NK-92 (cell line): Measurements from ENCODE around the gene KCNC1.

Source experiments
- DNase-seq: peaks from one replicate; lab custom pipeline; 2025; ENCODE audit not compliant: unreplicated experiment; lab: John Stamatoyannopoulos, UW

The KCNC1 gene

DNA sequence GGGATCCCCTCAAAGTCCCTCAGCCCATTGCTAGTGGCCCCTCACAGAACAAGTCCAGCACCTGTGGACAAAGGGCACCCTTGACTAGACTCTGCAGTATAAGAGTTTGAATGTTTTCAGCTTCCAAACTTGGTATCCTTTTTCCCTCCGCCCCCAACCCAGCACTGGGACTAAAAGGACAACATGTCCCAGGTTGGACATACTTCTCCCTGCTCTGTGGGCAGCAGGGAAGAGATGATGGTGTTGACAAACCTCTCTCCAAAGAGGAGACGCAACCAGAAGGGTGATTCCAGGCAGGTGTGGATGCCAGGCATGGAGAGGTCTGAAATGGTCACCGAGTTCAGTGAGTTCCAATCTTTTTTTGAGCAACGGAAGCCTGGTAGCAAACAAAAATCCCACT lies 19.7 kb upstream of the KCNC1 start:
- DNase-seq = no peak

DNA sequence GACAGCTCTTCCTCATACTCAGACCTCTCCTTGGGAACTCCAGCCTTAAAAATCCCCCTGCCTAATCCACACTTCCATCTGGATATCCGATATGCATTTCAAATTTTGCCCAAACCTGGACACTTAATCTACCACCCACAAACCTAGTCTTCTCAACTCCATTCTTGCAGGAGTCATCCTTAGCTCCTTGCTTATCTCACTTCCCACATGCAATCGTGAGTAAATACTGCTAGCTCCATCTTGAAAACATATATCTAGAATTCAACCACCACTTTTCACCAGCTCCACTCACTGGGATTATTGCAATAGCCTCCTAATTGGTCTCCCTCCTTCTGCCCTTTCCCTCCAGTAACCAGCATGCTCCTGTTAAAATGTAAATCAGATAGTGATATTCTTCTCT lies 17.8 kb upstream of the KCNC1 start:
- DNase-seq = no peak

DNA sequence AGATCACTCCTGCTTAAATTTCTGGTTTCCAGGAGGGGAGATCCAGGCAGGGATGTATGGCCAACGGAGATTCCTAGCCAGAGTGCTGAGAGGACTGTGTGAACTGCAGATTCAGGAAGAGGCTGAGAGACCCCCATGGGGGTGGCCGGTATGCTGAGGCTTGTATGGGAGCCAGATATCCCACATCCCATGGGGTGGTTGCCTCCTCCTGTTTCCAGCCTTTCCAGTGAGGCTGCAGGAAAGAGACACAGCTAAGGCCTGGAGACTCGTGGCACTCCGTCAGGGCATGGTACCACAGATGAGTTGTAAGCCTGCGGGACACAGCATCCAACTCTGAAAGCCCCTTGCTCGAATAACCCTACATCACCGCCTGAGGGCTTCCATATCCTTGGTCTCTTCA lies 16.6 kb upstream of the KCNC1 start:
- DNase-seq = no peak

DNA sequence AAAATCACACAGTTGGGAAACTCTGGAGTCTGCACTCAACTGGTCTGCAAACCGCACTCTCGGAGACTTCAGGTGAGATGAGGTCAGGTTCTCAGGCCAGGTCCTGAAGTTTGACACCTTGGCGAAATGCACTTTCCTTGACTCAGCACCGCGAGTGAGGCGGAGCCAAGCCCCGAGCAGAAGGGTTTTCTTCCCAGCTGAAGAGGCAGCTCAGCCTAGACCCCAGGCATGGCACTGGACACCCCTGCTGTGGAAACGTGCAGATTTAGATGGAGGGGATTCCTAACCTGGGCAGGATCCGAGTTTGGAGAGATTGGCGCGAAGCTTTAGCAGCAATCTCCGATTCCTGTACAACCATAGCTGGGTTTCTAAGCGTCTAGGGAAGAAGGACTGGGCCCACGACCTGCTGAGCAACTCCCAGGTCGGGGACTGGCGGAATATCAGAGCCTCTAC lies 16.0 kb upstream of the KCNC1 start:
- DNase-seq = no peak

GRCh38 chr11:17719028-17719937 lies 15.3 kb upstream of the KCNC1 start, which contains the start of gene MYOD1:
MYOD1 (plus strand) TSS chr11:17719571; CDS start chr11:17719783, 212 bp downstream.
- no peak for DNase-seq

- no peak for DNase-seq
These were observed 14.4 kb upstream of the KCNC1 start for GRCh38 chr11:17719938-17720795.

DNA sequence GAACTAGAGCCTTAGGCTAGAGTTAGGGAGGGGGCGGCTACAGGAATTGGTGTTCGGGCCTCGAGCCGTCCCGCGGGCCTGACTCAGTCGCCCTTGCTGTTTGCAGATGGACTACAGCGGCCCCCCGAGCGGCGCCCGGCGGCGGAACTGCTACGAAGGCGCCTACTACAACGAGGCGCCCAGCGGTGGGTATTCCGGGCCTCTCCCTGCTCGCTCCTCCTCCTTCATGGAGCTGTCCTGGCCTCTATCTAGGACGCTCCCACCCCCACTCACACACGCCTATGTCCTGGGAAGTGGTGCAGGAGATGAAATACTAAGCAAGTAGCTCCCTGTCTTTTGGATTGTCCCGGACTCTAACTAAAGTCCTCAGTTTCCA lies 13.8 kb upstream of the KCNC1 start:
- no peak for DNase-seq

- no peak for DNase-seq
These were observed 13.2 kb upstream of the KCNC1 start for GRCh38 chr11:17721242-17721999.

- DNase-seq = no peak
These were observed 12.5 kb upstream of the KCNC1 start for GRCh38 chr11:17722000-17722643.

- DNase-seq = no peak
These were observed 10.3 kb upstream of the KCNC1 start for GRCh38 chr11:17724020-17724908.

- DNase-seq = no peak
These were observed 9.4 kb upstream of the KCNC1 start for GRCh38 chr11:17725174-17725573.

DNA sequence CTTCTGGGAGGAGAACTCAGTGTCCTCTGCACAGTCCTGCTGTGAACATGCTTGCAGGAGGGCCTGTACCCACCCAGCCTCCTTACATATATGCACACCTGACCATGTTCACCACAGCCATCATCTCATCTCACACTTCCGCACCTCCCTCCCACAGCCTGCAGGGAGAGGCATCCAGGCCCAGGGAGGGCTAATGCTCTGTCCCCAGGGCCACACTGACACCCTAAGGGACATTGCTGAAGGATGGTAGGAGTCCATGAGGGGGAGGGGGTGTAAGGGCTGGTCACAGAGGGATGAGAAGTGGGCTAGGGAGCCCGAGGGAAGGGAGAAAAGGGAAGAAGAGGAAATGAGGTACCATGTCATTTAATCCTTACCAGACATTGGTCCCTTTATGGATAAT lies 4.4 kb upstream of the KCNC1 start:
- no peak for DNase-seq

DNA sequence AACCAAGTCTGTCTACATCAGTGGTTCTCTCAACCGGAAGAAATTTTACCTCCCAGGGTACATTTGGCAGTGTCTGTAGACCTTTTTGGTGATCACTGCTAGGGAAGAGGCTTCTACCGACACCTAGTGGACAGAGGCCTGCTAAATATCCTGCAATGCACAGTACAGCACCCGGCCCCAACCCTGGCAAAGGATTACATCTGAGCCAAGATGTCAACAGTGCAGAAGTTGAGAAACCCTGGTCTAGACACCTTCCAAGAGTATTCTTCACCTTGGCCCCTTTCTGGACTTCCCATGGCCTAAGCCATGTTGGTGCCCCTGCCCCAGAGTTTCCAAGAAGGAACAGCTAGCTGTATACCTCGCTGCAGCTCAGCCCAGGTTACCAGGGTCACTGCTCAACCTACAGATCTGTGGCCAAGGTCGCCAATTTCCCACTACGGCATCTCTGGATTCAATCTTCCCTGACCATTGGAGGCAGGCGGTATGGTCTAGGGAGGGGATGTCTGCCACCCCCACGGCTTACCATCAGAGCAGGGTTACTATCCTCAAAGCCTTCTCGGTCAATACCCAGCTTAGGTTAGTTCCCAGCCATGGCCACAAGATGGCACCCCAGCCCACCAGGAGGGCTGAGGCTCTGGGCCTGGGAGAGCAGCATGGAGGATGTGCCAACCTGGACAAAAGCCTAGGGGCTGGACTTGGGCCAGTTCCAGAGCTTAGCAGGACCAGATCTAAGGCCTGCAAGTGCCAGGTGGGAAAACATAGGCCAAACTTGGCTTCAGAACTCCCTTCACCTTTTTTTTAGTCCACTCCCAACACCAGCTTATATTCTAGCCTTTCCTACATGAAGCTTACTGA lies 3.7 kb upstream of the KCNC1 start:
- no peak for DNase-seq

DNA sequence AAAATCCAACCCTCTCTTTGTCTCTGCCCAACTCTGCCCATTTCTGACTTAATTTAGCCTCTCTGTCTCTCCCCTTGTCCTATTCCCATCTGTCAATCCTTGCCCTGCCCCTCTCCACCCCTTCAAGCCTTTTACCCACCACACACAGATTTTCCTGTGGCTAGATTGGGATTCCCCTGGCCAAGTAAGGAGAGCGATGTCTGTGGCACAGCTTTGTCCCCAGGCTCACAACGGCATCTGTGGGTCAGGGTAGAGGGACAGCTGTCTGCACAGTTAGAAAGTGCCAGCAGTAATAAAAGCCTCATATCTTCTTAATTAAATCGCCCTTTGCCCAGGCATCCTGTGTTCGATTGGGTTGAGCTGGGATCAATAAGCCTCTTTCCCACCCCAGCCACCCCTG lies 1.3 kb upstream of the KCNC1 start:
- no peak for DNase-seq

- no peak for DNase-seq
These were observed 621 bp downstream of the KCNC1 start for GRCh38 chr11:17734986-17735817.

DNA sequence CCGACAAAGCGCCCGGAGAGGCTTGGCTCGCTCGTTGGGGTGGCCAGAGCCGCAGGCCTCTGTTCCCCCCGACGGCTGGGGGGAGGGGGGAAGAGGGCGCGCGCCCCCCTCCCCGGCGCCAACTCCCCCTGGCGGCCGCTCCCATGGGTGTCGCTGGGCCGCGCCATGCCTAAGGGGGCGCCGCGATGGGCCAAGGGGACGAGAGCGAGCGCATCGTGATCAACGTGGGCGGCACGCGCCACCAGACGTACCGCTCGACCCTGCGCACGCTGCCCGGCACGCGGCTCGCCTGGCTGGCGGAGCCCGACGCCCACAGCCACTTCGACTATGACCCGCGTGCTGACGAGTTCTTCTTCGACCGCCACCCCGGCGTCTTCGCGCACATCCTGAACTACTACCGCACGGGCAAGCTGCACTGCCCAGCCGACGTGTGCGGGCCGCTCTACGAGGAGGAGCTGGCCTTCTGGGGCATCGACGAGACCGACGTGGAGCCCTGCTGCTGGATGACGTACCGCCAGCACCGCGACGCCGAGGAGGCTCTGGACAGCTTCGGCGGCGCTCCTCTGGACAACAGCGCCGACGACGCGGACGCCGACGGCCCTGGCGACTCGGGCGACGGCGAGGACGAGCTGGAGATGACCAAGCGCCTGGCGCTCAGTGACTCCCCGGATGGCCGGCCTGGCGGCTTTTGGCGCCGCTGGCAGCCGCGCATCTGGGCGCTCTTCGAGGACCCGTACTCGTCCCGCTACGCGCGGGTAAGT lies 1.4 kb downstream of the KCNC1 start:
- DNase-seq = no peak

DNA sequence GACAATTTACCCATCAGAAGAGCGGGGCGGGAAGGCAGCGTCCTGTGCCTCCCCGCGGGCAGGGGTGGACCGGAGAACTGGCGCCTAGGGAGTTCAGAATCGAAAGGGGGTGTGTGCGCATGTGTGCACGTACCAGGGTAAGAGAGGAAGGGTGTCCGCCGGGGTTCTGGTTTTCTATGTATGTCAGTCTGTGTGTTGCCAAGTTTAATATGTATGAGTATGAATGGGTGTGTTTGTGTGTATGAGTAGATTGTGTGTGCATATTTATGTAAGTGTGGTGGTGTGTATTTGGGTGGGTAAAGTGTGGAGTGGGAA lies 2.0 kb downstream of the KCNC1 start:
- DNase-seq = no peak
